ENCODE data around the gene ZNF195.
"Not testable (repeated sequence)": the region's sequence is repeated elsewhere in the genome, so short reads cannot be mapped to it uniquely, and the experiment has no call there.

Gene ZNF195

GRCh38 chr11:3402181-3402860, 23.4 kb upstream of the ZNF195 start:
- DNase-seq = not testable (repeated sequence)

GRCh38 chr11:3401052-3401451, 22.1 kb upstream of the ZNF195 start:
- not testable (repeated sequence) for DNase-seq

GRCh38 chr11:3398509-3398908, 19.6 kb upstream of the ZNF195 start:
- DNase-seq = not testable (repeated sequence)

GRCh38 chr11:3398106-3398505, 19.2 kb upstream of the ZNF195 start:
- DNase-seq = not testable (repeated sequence)

GRCh38 chr11:3397210-3397609, 18.3 kb upstream of the ZNF195 start:
- DNase-seq = not testable (repeated sequence)

GRCh38 chr11:3395468-3395867, 16.5 kb upstream of the ZNF195 start:
- not testable (repeated sequence) for DNase-seq

- DNase-seq = not testable (repeated sequence)
Observed at GRCh38 chr11:3394956-3395355, 16.0 kb upstream of the ZNF195 start.

GRCh38 chr11:3393450-3393849, 14.5 kb upstream of the ZNF195 start:
- not testable (repeated sequence) for DNase-seq

GRCh38 chr11:3382613-3383285, 3.8 kb upstream of the ZNF195 start:
- DNase-seq = no peak

GRCh38 chr11:3381794-3382193, 2.8 kb upstream of the ZNF195 start:
- no peak for DNase-seq

GRCh38 chr11:3380706-3381545, 2.0 kb upstream of the ZNF195 start:
- DNase-seq = no peak

- DNase-seq = no peak
Observed at GRCh38 chr11:3375552-3375951, 3.4 kb downstream of the ZNF195 start.

- no peak for DNase-seq
Observed at GRCh38 chr11:3370311-3370870, 8.6 kb downstream of the ZNF195 start.

GRCh38 chr11:3369366-3369765, 9.6 kb downstream of the ZNF195 start:
- DNase-seq = no peak

GRCh38 chr11:3368199-3368598, 10.7 kb downstream of the ZNF195 start:
- DNase-seq = no peak

- DNase-seq = no peak
Observed at GRCh38 chr11:3367221-3367620, 11.7 kb downstream of the ZNF195 start.

GRCh38 chr11:3359092-3359824, 19.7 kb downstream of the ZNF195 start:
- no peak for DNase-seq

GRCh38 chr11:3357994-3358676, 20.8 kb downstream of the ZNF195 start:
- no peak for DNase-seq

GRCh38 chr11:3357302-3357701, 21.6 kb downstream of the ZNF195 start:
- DNase-seq = no peak

- DNase-seq = no peak
Observed at GRCh38 chr11:3356858-3357257, 22.1 kb downstream of the ZNF195 start.

- DNase-seq = no peak
Observed at GRCh38 chr11:3353066-3353465, 25.9 kb downstream of the ZNF195 start.

- no peak for DNase-seq
Observed at GRCh38 chr11:3347127-3347526, 31.8 kb downstream of the ZNF195 start.
